Stimulated activated CD4-positive, alpha-beta T cell treated with anti-CD3 and anti-CD28 coated beads, Interleukin-4, amount 100 ng/mL, for 48 hours (primary cell): Measurements from ENCODE around the gene KLRB1.
"Not testable (repeated sequence)": the region's sequence is repeated elsewhere in the genome, so short reads cannot be mapped to it uniquely, and the experiment has no call there.

Source experiments
- DNase-seq, 2 donors: peaks; one replicate each; pipeline ENCODE4 v3.0.0-alpha.2; 2020; ENCODE audit warnings: low read depth in 2 of 2

KLRB1 gene

GRCh38 chr12:9619411-9620179, 11.9 kb upstream of the KLRB1 start:
- DNase-seq, result no peak

DNA sequence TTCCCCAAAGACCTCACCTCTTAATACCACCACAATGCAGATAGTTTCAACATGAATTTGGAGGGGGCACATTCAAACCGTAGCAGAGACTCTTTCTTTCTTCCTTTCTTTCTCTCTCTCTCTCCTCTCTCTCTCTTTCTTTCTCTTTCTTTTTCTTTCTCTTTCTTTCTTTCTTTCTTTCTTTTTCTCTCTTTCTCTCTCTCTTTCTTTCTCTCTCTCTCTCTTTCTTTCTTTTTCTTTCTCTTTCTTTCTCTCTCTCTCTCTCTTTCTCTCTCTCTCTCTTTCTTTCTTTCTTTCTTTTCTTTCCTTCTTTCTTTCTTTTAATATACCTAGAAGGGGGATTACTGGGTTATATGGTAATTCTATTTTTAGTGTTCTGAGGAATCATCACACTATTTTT, 11.2 kb upstream of the KLRB1 start:
- DNase-seq, result not testable (repeated sequence)

GRCh38 chr12:9617124-9617523, 9.4 kb upstream of the KLRB1 start:
- no peak for DNase-seq

DNA sequence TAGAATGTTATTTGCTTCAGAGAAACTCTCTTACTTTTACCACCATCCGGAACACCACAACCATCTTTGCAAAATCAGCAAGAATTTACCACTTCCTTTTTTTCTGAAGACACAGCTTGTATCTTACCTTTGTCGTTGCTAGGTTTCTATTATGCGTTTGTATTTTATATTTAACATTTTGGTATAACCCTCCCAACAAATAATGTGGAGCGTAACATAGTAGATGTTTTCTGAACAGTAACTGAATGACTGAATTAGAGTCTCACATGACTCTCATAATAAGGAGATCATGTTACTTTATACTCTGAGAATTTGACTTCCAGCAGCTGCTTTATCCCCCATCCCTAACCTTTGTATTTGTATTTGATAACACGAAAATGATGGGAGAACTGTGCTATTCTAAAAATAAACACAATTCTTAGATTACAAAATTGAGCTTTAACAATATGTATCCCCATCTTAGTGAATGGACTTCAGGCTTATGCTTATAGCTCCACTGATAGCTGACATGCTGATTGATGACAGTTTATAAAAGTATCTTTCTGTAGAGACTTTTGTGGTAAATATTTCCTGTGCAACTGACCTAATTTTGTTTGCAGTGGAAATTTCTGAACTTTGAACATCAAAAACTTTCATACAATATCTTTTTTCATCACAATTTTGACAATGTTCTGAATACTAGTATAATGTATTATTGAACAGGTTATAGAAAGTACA, 7.9 kb upstream of the KLRB1 start:
- no peak for DNase-seq

DNA sequence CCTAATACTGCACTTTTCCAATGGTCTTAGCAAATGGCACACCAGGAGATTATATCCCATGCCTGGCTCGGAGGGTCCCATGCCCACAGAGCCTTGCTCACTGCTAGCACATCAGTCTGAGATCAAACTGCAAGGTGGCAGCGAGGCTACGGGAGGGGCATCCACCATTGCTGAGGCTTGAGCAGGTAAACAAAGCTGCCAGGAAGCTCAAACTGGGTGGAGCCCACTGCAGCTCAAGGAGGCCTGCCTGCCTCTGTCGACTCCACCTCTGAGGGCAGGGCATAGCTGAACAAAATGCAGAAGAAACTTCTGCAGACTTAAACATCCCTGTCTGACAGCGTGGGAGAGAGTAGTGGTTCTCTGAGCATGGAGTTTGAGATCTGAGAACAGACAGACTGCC, 2.9 kb upstream of the KLRB1 start:
- DNase-seq, result not testable (repeated sequence)

DNA sequence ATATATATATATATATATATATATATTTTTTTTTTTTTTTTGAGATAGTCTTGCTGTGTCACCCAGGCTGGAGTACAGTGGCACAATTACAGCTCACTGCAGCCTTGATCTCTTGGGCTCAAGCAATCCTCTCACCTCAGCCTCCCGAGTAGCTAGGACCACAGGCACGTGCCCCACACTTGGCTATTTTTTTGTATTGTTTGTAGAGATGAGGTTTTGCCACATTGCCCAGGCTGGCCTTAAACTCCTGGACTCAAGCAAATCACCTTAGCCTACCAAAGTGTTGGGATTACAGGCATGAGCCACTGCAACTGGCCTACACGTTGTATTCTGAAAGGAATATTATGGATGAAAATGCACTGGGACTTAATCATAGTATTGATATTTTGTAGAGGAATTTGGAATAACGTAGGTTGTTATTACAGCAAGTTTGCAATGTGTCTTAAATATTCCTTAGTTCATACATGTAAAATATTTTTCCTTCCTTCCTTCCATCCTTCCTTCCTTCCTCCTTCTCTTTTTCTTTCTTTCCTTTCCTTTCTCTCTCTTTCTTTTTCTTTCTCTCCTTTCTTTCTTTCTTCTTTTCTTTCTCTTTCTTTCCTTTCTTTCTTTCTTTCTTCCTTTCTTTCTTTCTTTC, 862 bp downstream of the KLRB1 start:
- no peak for DNase-seq

DNA sequence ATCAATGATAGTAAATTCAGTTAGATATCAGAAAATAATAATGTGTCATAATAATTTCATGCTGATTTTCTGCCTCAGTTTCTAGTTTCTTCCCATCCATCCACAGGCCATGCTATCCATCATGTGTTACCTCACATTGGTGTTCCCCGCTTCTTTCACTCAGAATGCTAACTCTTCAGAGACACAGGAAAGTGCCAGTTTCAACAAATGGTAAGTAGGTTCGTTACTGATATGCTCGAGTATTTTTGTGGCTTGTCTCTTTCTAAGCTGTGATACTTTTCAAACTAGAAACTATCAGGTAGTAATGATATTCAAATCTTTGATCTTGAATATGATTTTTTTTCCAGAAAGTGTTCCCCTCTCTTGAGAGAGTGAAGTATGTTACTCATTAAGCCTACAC, 1.5 kb downstream of the KLRB1 start:
- no peak for DNase-seq

GRCh38 chr12:9605483-9605882, 2.2 kb downstream of the KLRB1 start:
- DNase-seq, result no peak

DNA sequence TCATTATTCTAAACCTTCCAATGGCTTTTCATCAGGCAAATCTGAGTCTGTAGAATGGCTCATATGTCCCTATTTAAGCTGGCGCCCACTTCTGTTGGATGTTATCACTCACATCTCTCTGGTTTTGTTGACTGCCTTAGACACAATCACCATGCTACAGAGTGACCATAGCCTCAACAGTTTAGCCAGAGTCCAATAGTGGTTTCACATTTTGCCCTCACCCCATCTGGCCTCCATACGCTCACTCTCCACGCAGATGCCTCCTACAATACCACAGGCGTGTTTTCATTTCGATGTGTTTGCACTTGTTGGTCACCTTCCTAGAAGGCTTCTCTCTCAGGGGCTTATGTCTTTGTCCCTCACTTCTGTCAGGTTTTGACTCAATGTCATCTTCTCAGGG, 3.4 kb downstream of the KLRB1 start:
- no peak for DNase-seq

DNA sequence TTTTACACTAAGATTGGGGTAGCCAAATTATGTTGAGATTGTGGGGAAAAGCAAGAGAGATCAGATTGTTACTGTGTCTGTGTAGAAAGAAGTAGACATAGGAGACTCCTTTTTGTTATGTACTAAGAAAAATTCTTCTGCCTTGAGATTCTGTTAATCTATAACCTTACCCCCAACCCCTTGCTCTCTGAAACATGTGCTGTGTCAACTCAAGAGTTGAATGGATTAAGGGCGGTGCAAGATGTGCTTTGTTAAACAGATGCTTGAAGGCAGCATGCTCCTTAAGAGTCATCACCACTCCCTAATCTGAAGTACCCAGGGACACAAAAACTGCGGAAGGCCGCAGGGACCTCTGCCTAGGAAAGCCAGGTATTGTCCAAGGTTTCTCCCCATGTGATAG, 7.3 kb downstream of the KLRB1 start:
- DNase-seq, result not testable (repeated sequence)

- no peak for DNase-seq
Measured at GRCh38 chr12:9598363-9598762, 9.4 kb downstream of the KLRB1 start.

- DNase-seq, result no peak
Measured at GRCh38 chr12:9597365-9597764, 10.4 kb downstream of the KLRB1 start.

- DNase-seq, result no peak
Measured at GRCh38 chr12:9590441-9590840, 17.3 kb downstream of the KLRB1 start.

DNA sequence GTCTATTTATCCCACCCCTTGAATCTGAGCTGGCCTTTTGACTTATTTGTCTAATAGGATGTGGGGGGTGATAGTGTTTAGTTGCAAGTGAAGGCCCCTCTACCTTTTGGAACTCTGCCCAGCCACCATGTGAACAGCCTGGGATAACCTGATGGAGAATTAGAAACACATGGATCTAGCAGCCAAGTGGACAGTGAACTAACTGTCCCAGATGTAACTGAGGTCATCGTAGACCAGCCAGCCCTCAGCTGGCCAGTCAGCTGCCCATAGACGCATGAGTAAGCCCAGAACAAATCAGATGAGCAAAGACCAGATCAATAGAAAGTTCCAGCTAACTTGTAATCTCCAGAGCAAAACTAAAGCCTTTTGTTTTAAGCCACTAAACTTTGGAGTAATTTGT, 19.0 kb downstream of the KLRB1 start:
- DNase-seq, result no peak

DNA sequence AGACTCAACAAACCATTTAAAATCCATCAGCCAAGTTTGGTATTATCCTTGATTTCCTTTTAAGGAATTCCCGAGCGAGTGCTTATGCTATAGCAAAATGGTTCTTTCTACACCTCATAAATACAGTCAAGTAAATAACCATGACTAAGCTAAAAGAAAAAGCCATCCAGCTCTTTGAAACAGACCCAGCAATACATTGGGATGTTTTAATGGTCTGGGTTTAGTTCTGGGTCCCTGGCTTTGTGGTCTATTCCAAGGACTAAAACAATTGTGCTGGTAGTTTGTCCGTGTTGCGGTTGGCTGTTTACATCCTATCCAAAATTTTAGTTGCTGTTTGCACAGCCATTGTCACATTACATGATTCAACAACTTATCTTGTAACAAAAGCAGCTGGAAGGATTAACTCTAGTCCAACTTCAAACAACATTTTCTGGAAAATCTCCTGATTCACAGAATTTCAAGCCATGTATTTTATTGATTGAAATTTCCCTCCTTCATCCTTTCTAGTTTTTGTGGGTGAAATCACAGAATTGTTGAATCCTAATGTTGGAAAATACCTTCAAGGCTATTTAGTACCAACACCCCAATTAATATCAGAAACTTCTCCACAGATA, 19.6 kb downstream of the KLRB1 start:
- no peak for DNase-seq

DNA sequence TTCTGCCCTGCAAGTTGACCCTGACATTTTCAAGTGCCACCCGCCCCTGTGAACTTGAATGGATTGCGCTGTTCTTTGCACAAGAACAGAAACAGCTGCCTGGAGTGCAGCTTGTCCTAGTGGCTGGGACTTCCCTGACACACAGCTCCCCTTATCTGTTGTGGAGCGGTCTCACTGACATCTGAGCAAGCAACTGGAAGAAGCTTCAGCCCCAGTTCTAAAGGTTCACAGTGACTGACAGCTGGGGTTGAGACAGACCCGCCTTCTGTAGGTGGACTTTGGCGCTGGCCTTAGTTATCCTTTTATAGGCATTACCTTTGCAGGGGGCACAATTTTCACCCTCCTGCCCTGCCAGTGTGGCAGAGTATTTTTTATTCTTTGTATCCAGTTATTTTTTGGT, 30.0 kb downstream of the KLRB1 start:
- not testable (repeated sequence) for DNase-seq

GRCh38 chr12:9567151-9567550, 40.6 kb downstream of the KLRB1 start:
- not testable (repeated sequence) for DNase-seq

GRCh38 chr12:9566113-9566512, 41.6 kb downstream of the KLRB1 start:
- not testable (repeated sequence) for DNase-seq

DNA sequence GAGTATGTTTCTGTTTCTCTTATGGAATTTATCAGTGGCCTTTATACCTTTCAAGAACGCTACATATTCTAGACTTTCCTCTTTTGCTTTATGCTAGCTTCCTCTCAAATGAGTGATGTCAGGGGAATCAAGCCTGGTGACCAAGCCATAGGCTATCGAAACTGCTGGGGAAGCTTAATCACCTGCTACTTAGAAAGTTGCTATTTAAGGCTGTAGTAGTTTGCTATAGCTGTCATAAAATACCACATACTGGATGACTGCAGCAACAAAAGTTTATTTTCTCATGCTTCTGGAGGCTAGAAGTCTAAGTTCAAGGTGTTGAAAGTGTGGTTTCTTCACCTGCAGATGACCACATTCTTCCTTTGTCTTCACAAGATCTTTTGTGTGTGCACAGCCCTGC, 43.3 kb downstream of the KLRB1 start:
- DNase-seq, result not testable (repeated sequence)

DNA sequence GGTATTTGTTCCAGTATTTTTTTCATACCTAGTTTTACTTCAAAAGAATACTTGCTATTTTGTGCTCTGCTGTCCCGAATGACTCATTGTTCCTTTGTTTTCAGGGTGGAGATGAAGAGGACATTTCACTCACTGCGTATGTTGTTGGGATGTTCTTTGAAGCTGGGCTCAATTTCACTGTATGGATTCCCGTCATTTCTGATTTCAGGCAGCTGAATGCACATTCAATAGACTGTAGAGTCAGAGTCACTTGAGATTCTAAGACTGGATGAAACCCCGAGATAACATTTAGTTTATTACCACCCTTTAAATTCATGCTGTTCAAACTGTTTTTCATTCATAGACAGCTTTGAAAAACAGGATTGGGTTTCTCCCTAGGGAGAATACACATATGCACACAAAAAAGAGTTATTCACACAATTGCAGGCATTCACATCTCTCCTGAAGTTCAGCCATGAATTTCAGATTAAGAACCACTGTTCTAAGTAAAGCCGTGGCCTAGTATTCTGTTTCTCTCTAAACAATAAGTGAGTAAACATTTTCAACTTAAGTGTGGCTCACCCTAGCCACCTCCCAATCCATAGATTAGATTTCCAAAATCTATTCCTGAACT, 44.8 kb downstream of the KLRB1 start:
- not testable (repeated sequence) for DNase-seq

DNA sequence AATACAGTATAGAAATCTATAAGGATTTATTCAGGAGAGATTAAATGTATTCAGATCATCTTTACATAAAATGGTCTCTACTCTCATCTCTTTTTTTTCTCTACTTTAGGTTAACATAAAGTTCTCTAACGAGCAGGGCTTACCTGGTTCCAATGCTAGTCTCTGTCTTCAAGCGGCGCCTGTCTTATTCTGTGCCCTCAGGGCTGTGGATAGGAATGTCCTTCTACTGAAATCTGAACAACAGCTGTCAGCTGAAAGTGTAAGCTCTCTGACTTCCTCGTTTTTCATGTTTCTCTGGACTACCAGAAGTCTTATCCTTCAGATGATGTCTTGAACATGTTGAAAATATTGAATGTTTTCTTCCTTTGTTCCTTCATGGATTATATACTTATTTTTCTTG, 62.2 kb downstream of the KLRB1 start:
- not testable (repeated sequence) for DNase-seq
